Heart right ventricle (tissue), 16 donors: ENCODE data around the gene FASN. TPM values are rescaled to one million over a fixed set of nuclear protein-coding genes. Genes with fewer than 3 reads are reported as not detected.

Experiments
- ATAC-seq, 8 donors: fragments of 200-7000 bp; cut with Tn5 transposase; one replicate each; pipeline ENCODE4 v1.9.1; 2020; ENCODE audit warnings: mild to moderate bottlenecking in 8 of 8, moderate library complexity in 8 of 8, moderate number of reproducible peaks in 1 of 8
- DNase-seq, 2 donors: peaks; one replicate each; pipeline ENCODE4 v3.0.0-alpha.2; 2020
- H3K27ac ChIP-seq, 10 donors: fragments of 200-600 bp; sonication (generic) in 2 of 10; one replicate each; pipeline versions ENCODE4 v1.5.0 to v1.8.0; 2020 to 2022; ENCODE audit warnings: mild to moderate bottlenecking in 3 of 10
- H3K27me3 ChIP-seq, 7 donors: fragments of 200-600 bp; one replicate each; pipeline ENCODE4 v1.8.0; 2021 to 2022; ENCODE audit warnings: mild to moderate bottlenecking in 2 of 7
- H3K36me3 ChIP-seq, 9 donors: fragments of 200-600 bp; sonication (generic) in 1 of 9; one replicate each; pipeline versions ENCODE4 v1.5.0 to v1.8.0; 2020 to 2022; ENCODE audit warnings: mild to moderate bottlenecking in 2 of 9
- H3K4me1 ChIP-seq, 9 donors: fragments of 200-600 bp; sonication (generic) in 1 of 9; one replicate each; pipeline versions ENCODE4 v1.5.0 to v1.8.0; 2020 to 2022; ENCODE audit warnings: mild to moderate bottlenecking in 4 of 9
- H3K4me3 ChIP-seq, 10 donors: fragments of 200-600 bp; sonication (generic) in 2 of 10; one replicate each; pipeline versions ENCODE4 v1.5.0 to v1.8.0; 2020 to 2022; ENCODE audit warnings: mild to moderate bottlenecking in 7 of 10, moderate library complexity in 2 of 10
- H3K9me3 ChIP-seq, 11 donors: fragments of 200-600 bp in 10 of 11; sonication (generic) in 2 of 11; one replicate each; pipeline versions ENCODE4 v1.5.0 to v1.8.0; 2013 to 2022; ENCODE audit warnings: mild to moderate bottlenecking in 2 of 11, control low read depth in 1 of 11, moderate library complexity in 1 of 11
- CTCF ChIP-seq, 9 donors: fragments of 200-600 bp; sonication (generic) in 2 of 9; IDR thresholded peaks; one replicate each; pipeline versions ENCODE4 v1.5.0 to v1.8.0; 2021 to 2022; ENCODE audit warnings: antibody characterized with exemption in 9 of 9, mild to moderate bottlenecking in 5 of 9, moderate library complexity in 1 of 9
- WGBS, 2 donors: extraction: QIAGEN DNeasy Blood & Tissue Kit; methylation state at CpG; one replicate each; pipeline ENCODE4 v1.1.7; 2013; ENCODE audit warnings: inconsistent platforms in 1 of 2; 5-methylcytosine and 5-hydroxymethylcytosine counted together
- intact Hi-C, 10 donors: fragments of 100-400 bp; cut with DNase I; formaldehyde crosslinking; loops; one replicate each; pipeline versions ENCODE4 v1.11.1 to v1.14.2; 2022
- polyA plus RNA-seq, 2 donors: library from polyadenylated mRNA; stranded (reverse); fragments of 200-250 nt; gene quantifications; one replicate each; pipeline ENCODE4 v1.2.3, GENCODE V29; 2013
- total RNA-seq, 10 donors: library from RNA; stranded (reverse); fragmentation: NEBNext Ultra II Directional in 3 of 10; extraction: Animal tissue kit (Norgen Biotek cat#: 25700) in 3 of 10; gene quantifications; one replicate each; pipeline versions ENCODE4 v1.2.1 to v1.2.4, GENCODE V29; 2021 to 2023
- donor health status: Arrhythmogenic right ventricular cardiomyopathy.
- donor health status: ischemic (EF 13 %, LVEDD 7.1; RV severe dilation, severe dysfunction).
- donor health status: healthy with polysubstance abuse.
- donor health status: DM: no; HTN: yes; CAD: no.
- donor health status: DM: no; HTN: no; CAD: no.
- donor health status: ischemic (EF 25% LVEDD 6.9; RV normal size, moderate dysfunction).
- donor health status: ischemic (EF 25% LVEDD 5.7; RV mildly dilated, moderate dysfunction).
- donor health status: healthy.
- donor health status: DM: yes; HTN: yes; CAD: no.
- donor health status: Ischemic cardiomyopathy.
- donor health status: ischemic (EF 35%, LVEDD 5.7; RV mildly dilated, moderate dysfunction).
- donor health status: nonischemic (EF 11% LVEDD 7.7; RV severe dilation, severe dysfunction).
- donor health status: DM: yes; HTN: yes; CAD: no.
- donor health status: PGD.
- donor health status: ischemic (EF 29% LVEDD 5.4; RV normal size, mild dysfunction).
- donor health status: nonischemic (EF 23%, LVEDD 6.1; RV moderate dilation, normal function).

Gene FASN
- total and polyA plus RNA-seq, 12 donors: 9.0 to 62.4 (median 20.4) TPM

- Histone ChIP-seq H3K4me1 (peaks cover 13 to 43% (median 30%) of the 10 kb centered on the region in 9 donors), H3K9me3 (no peaks in the 10 kb centered on the region), H3K27ac (peak overlapping the region; percentile 89 to 100 (median 95)), H3K4me3 (peak overlapping the region; percentile 65 to 93 (median 86)), H3K27me3 (no peaks in the 10 kb centered on the region), H3K36me3 (peaks cover 0 to 40% (median 24%) of the 10 kb centered on the region in 9 donors)
- no peak for TF ChIP-seq CTCF (IDR thresholded peaks at IDR 0.05)
- intact Hi-C loops: loop anchor here in 3 of 10 donors (5.0 kb wide), 2 partner anchors 45 to 60 kb away; partner anchors contain the start of genes DCXR (in 2 of the 3), GPS1 (in 1 of the 3) and RFNG (in 1 of the 3)
- peak in 1 of 2 donors; percentile 33 for DNase-seq
- ATAC-seq: peak in 2 of 8 donors; percentile 0 to 5
- 3 to 4% methylated on average over 64 to 77 of the region's 77 CpGs for WGBS, 2 donors
These were observed 685 bp downstream of the FASN start for GRCh38 chr17:82097184-82097918.

GRCh38 chr17:82096709-82097183, 1.3 kb downstream of the FASN start:
- DNase-seq: no peak
- peak overlapping the region in 5 of 10 donors; percentile 89 to 97 (median 94) for H3K27ac ChIP-seq
- 70 to 74% methylated on average over 8 of the region's 8 CpGs for WGBS, 2 donors

GRCh38 chr17:82095777-82096708, 2.0 kb downstream of the FASN start:
- Histone ChIP-seq H3K4me1 (peaks cover 13 to 38% (median 27%) of the 10 kb centered on the region in 9 donors), H3K9me3 (no peaks in the 10 kb centered on the region), H3K36me3 (peaks cover 0 to 53% (median 28%) of the 10 kb centered on the region in 9 donors), H3K4me3 (peak overlapping the region in 4 of 10 donors; percentile 78 to 93 (median 88)), H3K27ac (no peak overlapping the region), H3K27me3 (no peaks in the 10 kb centered on the region)
- ATAC-seq (no peak), DNase-seq (no peak)
- no peak for TF ChIP-seq CTCF (IDR thresholded peaks at IDR 0.05)
- intact Hi-C loops: loop anchor here in 3 of 10 donors (5.0 kb wide), 2 partner anchors 44 to 59 kb away; partner anchors contain the start of genes DCXR (in 2 of the 3), GPS1 (in 1 of the 3) and RFNG (in 1 of the 3)
- 93 to 95% methylated on average over 35 of the region's 35 CpGs for WGBS, 2 donors

More at GRCh38 chr17:82096709-82097183, 1.3 kb downstream of the FASN start:
- ATAC-seq: no peak
- no peaks in the 10 kb centered on the region for H3K9me3 ChIP-seq
- peaks cover 0 to 46% (median 28%) of the 10 kb centered on the region in 9 donors for H3K36me3 ChIP-seq
- H3K27me3 ChIP-seq: no peaks in the 10 kb centered on the region
- TF ChIP-seq CTCF (IDR thresholded peaks at IDR 0.05): no peak
- intact Hi-C loops: loop anchor here in 3 of 10 donors (5.0 kb wide), 2 partner anchors 44 to 59 kb away; partner anchors contain the start of genes DCXR (in 2 of the 3), GPS1 (in 1 of the 3) and RFNG (in 1 of the 3)
- peak overlapping the region; percentile 65 to 93 (median 86) for H3K4me3 ChIP-seq
- peaks cover 13 to 43% (median 30%) of the 10 kb centered on the region in 9 donors for H3K4me1 ChIP-seq
